Naive B cell (primary cell): ENCODE measurements around the gene NRG2. TPM values are rescaled to one million over a fixed set of nuclear protein-coding genes. Genes with fewer than 3 reads are reported as not detected.

Experiments used
- ATAC-seq, 2 donors: fragments of 150-1000 bp; cut with Tn5 transposase; 2 replicates each; pipeline ENCODE4 v1.10.0; 2021; ENCODE audit warnings: low read depth in 2 of 2, mild to moderate bottlenecking in 2 of 2, moderate library complexity in 2 of 2
- DNase-seq: peaks from one replicate; pipeline ENCODE4 v3.0.0; 2022
- H3K27ac Mint-ChIP-seq, 6 donors: one replicate each; pipeline ENCODE4 v1.8.0; 2020 to 2022; ENCODE audit warnings: mild to moderate bottlenecking in 6 of 6, mixed read lengths in 6 of 6, moderate library complexity in 5 of 6, inconsistent platforms in 2 of 6
- H3K27me3 Mint-ChIP-seq, 3 donors: one replicate each; pipeline ENCODE4 v1.8.0; 2021 to 2022; ENCODE audit warnings: mixed read lengths in 3 of 3, mild to moderate bottlenecking in 1 of 3
- H3K36me3 Mint-ChIP-seq, 2 donors: one replicate each; pipeline ENCODE4 v1.8.0; 2020 to 2022; ENCODE audit warnings: mixed read lengths in 2 of 2, inconsistent platforms in 1 of 2, mild to moderate bottlenecking in 1 of 2
- H3K4me1 Mint-ChIP-seq, 3 donors: one replicate each; pipeline ENCODE4 v1.8.0; 2020 to 2022; ENCODE audit warnings: mixed read lengths in 3 of 3, inconsistent platforms in 1 of 3, mild to moderate bottlenecking in 1 of 3, moderate library complexity in 1 of 3
- H3K4me3 Mint-ChIP-seq, 8 donors: one replicate each; pipeline ENCODE4 v1.8.0; 2020 to 2022; ENCODE audit warnings: mild to moderate bottlenecking in 8 of 8, mixed read lengths in 8 of 8, moderate library complexity in 8 of 8, inconsistent platforms in 2 of 8
- H3K9me3 Mint-ChIP-seq, 7 donors: one replicate each; pipeline ENCODE4 v1.8.0; 2020 to 2022; ENCODE audit warnings: mixed read lengths in 7 of 7, mild to moderate bottlenecking in 5 of 7, inconsistent platforms in 2 of 7, moderate library complexity in 1 of 7
- polyA plus RNA-seq, 6 donors: library from polyadenylated mRNA; unstranded; fragments of 300-500 nt; fragmentation: Illumina TruSeq; gene quantifications; one replicate each; pipeline ENCODE4 v1.2.3, GENCODE V29; 2021; ENCODE audit warnings: low read depth in 6 of 6

The NRG2 gene
- polyA plus RNA-seq, 6 donors from 2014 or later, result 0.15 to 0.21 TPM; not detected in 4

- Mint-ChIP-seq H3K4me1 (peaks cover 7 to 14% (median 11%) of the 10 kb centered on the region in 3 donors), H3K36me3 (peaks cover 0 to 10% of the 10 kb centered on the region in 2 donors), H3K27me3 (peaks cover 52 to 94% (median 90%) of the 10 kb centered on the region in 3 donors), H3K9me3 (no peaks in the 10 kb centered on the region), H3K27ac (no peak overlapping the region), H3K4me3 (peak overlapping the region in 2 of 8 donors; percentile 6 to 7)
- DNase-seq (no peak), ATAC-seq (no peak)
These were observed 245.8 kb downstream of the NRG2 start for GRCh38 chr5:139797335-139797734.

Other genes with a start within 250 kb of the NRG2 start
- not detected for gene PSD2, start 247.5 kb downstream of the NRG2 start, polyA plus RNA-seq
- 1 to 10 TPM; 1.3 to 3.3 (median 2.5) TPM for gene PURA, start 70.8 kb upstream of the NRG2 start, polyA plus RNA-seq
- under 1 TPM in 5 of 6 donors, not detected in 1; 0.09 to 0.46 (median 0.18) TPM for gene IGIP, start 82.6 kb upstream of the NRG2 start, polyA plus RNA-seq
- 10 to 100 TPM in 5 of 6 donors, 1 to 10 TPM in 1; 5.4 to 20.6 (median 12.6) TPM for gene CYSTM1, start 131.9 kb upstream of the NRG2 start, polyA plus RNA-seq